PFSK-1 (cell line): Measurements from ENCODE around the gene DAO. TPM values are rescaled to one million over a fixed set of nuclear protein-coding genes. Genes with fewer than 3 reads are reported as not detected.

Experiments
- FOXP2 ChIP-seq: optimal IDR thresholded peaks from 2 replicates; pipeline ENCODE3; 2011; ENCODE audit warnings: borderline replicate concordance, control low read depth, inconsistent platforms; ENCODE audit not compliant: insufficient read depth; ENCODE audit errors: extremely low read length, extremely low read depth
- POLR2AphosphoS5 ChIP-seq: IDR thresholded peaks from 2 replicates; pipeline ENCODE4 v1.6.1; 2012; ENCODE audit warnings: low read depth, mild to moderate bottlenecking, control low read depth, low read length, moderate library complexity
- SIN3A ChIP-seq: IDR thresholded peaks from 2 replicates; pipeline ENCODE4 v1.6.1; 2012; ENCODE audit warnings: mild to moderate bottlenecking, low read length, moderate library complexity, borderline replicate concordance; ENCODE audit not compliant: insufficient read depth
- TAF1 ChIP-seq: IDR thresholded peaks from 2 replicates; pipeline ENCODE4 v1.6.1; 2012; ENCODE audit warnings: low read length, control low read depth, borderline replicate concordance; ENCODE audit not compliant: insufficient read depth
- polyA plus RNA-seq: library from polyadenylated mRNA; unstranded; fragments of >200 nt; gene quantifications from one replicate; pipeline ENCODE4 v1.2.1, GENCODE V29; 2012; ENCODE audit warnings: low read depth, missing spikeins; ENCODE audit not compliant: insufficient read length
- TF ChIP-seq, protein P1 (sequence below), 2 experiments: IDR thresholded peaks; 2 replicates each; pipeline versions ENCODE4 v1.6.1 to v1.8.0; 2011 to 2012; ENCODE audit warnings: low read depth in 2 of 2, low read length in 2 of 2, control low read depth in 1 of 2, inconsistent platforms in 1 of 2, mild to moderate bottlenecking in 1 of 2, moderate library complexity in 1 of 2; ENCODE audit not compliant: insufficient read depth in 1 of 2

DAO gene
- not detected for polyA plus RNA-seq

DNA sequence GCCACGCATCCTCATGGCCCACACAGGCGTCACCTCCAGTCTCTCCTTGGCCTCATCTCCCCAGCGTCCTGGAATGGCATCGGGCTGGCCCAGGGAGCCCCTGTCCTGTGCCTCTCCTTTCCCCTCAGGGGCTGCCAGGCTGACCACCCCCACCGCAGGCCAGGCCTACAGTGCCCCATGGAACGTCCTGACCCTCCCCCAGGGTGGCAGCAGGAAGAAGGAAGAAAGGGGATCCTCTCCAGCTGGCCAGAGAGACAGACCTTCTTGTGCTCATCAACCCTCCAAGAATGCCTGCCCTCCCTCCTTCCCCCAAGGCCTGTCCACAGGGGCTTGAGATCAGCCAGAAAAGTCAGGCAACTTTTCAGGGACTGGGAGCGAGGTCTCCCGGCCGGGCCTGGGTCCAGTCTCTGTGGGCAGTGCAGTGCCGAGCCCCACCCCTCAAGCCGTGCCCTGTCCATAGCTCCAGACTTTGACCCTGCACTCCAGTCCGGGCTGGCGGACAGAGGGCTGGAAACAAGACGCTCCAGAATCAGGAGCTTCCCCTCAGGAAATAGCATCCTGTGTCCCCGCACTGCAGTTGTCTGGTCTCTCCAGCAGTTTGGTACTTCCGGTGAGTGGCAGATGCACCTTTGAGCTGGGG, at the start of gene DAO:
DAO (plus strand) TSS at position 478 of the 640 bp plus-strand sequence. CDS start 4,915 bp downstream, outside the sequence.
- TF ChIP-seq, protein P1, sequence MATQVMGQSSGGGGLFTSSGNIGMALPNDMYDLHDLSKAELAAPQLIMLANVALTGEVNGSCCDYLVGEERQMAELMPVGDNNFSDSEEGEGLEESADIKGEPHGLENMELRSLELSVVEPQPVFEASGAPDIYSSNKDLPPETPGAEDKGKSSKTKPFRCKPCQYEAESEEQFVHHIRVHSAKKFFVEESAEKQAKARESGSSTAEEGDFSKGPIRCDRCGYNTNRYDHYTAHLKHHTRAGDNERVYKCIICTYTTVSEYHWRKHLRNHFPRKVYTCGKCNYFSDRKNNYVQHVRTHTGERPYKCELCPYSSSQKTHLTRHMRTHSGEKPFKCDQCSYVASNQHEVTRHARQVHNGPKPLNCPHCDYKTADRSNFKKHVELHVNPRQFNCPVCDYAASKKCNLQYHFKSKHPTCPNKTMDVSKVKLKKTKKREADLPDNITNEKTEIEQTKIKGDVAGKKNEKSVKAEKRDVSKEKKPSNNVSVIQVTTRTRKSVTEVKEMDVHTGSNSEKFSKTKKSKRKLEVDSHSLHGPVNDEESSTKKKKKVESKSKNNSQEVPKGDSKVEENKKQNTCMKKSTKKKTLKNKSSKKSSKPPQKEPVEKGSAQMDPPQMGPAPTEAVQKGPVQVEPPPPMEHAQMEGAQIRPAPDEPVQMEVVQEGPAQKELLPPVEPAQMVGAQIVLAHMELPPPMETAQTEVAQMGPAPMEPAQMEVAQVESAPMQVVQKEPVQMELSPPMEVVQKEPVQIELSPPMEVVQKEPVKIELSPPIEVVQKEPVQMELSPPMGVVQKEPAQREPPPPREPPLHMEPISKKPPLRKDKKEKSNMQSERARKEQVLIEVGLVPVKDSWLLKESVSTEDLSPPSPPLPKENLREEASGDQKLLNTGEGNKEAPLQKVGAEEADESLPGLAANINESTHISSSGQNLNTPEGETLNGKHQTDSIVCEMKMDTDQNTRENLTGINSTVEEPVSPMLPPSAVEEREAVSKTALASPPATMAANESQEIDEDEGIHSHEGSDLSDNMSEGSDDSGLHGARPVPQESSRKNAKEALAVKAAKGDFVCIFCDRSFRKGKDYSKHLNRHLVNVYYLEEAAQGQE (IDR thresholded peaks at IDR 0.05; ENCODE audit: insufficient read depth in 1 of 2, low read depth in 2 of 2, low read length in 2 of 2), result no peak
- no peak for TF ChIP-seq SIN3A

DNA sequence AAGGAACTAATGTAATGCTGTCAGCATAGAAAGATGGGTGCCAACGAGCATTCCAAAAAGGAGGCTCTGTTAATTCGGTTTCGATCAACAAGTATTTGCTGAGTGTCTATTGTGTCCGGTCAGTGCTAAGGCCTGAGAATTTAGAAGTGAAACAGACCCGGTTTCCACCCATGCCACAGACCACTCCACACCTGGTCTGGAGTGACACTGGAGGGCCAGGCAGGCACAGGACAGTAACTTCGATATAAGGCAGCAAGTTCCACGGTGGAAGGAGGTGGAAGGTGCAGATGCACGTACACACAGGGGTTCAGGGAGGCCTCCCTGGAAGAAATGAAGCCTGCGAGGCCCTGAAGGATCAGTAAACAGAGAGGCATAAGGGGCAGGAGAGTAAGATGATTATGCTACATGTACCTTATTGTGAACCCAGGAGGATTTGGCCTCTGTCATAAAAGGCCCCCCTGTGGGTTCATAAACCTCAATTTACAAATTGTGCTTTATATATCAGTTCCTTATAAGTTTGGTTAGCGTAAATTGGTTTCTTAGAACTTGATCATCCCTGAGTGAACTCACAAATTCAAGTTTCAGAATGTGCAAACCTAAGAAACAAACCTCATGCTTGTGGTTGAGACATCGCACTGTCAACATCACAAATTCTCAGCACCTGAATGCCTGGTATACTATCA, 48.4 kb upstream of the DAO start:
- TF ChIP-seq, protein P1 (IDR thresholded peaks at IDR 0.05; ENCODE audit: insufficient read depth in 1 of 2, low read depth in 2 of 2, low read length in 2 of 2), result no peak
- TF ChIP-seq TAF1 (no peak), SIN3A (no peak), POLR2AphosphoS5 (no peak), FOXP2 (no peak)

DNA sequence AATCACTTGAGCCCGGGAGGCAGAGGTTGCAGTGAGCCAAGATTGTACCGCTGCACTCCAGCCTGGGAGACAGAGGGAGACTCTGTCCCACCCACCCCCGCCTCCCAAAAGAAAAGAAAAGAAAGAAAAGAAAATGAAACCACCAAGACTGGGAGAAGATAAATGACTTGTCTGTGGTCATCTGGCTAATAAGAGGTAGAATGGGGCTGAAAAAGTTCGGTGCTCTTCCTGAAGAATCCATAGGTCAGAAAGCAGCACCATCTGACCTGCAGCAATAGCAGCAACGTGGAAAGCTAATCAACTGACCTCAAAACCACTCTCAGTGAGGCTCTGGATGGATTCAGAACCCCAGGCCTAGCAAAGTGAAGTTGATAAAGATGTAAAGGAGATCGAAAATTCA, 47.7 kb upstream of the DAO start:
- no peak for TF ChIP-seq SIN3A
- no peak for TF ChIP-seq FOXP2
- TF ChIP-seq TAF1, result no peak
- TF ChIP-seq, protein P1 (IDR thresholded peaks at IDR 0.05; ENCODE audit: insufficient read depth in 1 of 2, low read depth in 2 of 2, low read length in 2 of 2), result no peak
- TF ChIP-seq POLR2AphosphoS5, result no peak

DNA sequence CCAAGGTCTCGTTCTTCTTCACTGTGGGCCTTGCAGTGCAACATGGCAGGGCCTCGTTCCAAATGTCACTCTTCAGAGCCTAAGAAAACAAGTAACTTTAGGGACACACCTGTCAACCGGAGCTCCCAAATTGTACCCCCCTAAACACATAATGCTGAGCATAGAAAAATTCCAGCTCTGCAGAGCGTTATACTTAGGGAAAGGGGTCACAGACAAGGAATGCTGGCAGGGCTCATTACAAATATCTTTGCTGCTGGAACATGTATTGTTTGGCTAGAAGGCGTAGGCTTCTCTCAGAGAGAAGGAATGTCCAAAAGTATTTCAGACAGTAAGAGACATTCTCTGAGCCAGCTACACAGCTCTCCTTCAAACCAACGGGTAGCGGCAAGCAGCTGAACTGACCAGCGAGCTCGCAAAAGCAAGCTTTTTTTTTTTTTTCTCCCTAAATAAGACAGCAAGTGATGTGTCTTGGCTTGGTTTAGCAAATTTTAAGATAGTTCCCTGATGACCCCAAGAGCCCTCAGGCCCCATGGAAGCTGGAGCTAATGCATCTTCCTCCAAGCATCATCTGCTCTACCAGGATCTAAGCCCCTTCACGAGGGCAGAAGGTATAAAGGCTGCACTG, 47.0 kb upstream of the DAO start:
- TF ChIP-seq, protein P1 (IDR thresholded peaks at IDR 0.05; ENCODE audit: insufficient read depth in 1 of 2, low read depth in 2 of 2, low read length in 2 of 2), result no peak
- TF ChIP-seq FOXP2 (no peak), TAF1 (no peak), SIN3A (no peak), POLR2AphosphoS5 (no peak)

DNA sequence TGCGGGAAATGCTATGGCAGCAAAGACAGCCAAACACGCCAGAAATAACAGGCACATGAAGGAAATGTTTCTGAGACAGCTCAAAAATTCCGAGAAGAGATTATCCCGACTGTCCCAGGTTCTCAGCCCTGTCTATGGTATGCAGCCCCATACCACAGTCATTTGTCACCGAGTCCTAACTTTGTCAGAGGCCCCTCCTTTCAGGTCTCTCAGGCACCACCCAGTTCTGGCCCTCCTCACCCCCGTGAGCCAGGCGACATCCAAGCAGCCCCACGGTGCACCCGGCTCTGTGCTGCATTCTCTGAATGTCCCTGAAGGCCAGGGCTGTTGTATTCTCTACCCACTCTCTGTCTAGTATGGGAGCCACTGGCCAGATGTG, 46.5 kb upstream of the DAO start:
- TF ChIP-seq POLR2AphosphoS5, result no peak
- TF ChIP-seq, protein P1 (IDR thresholded peaks at IDR 0.05; ENCODE audit: insufficient read depth in 1 of 2, low read depth in 2 of 2, low read length in 2 of 2), result no peak
- no peak for TF ChIP-seq SIN3A
- TF ChIP-seq TAF1, result no peak
- no peak for TF ChIP-seq FOXP2
